Measurements from ENCODE around the gene SGIP1. TPM values are rescaled to one million over a fixed set of nuclear protein-coding genes. Genes with fewer than 3 reads are reported as not detected.

SGIP1 gene
- total RNA-seq, 8 experiments from 2014 or later, result 0.05 to 82.9 (median 26.2) TPM; not detected in 1

DNA sequence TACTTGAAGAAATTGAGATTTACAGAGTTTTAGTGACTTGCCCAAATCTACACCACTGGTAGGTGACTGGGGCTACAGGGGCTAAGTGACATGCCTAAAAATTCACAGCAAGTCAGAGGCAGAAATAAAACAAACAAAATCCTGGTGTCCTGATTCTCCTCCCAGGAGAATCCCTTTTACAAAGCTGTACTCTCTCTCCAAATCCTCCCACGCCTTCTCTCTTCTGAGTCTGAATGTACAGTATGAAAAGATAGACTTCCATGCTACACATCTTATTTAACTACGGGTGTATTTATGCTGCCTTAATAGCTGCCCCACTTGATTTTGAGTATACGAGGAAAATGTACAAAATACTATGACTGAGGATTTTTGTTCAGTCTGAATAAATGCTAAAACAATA lies 65.4 kb downstream of the SGIP1 start:
- Histone ChIP-seq H3K4me3 (no peak overlapping the region), H3K4me1 (replicated peaks in 1 of 2) (peaks cover 0 to 6% of the 10 kb centered on the region in 2 donors), H3K27ac (no peak overlapping the region)
- WGBS, 10 experiments, result 33 to 100% (median 90%) methylated on average over 1 to 3 of the region's 3 CpGs
- no peak for ATAC-seq (replicated peaks in 6 of 8)
- in situ Hi-C loops (cut with MboI; ENCODE audit: low pct_unique_long_range_greater_than_20kb in 2 of 9, low sequenced_read_pairs in 9 of 9, unreplicated experiment in 9 of 9), result no loop called here

DNA sequence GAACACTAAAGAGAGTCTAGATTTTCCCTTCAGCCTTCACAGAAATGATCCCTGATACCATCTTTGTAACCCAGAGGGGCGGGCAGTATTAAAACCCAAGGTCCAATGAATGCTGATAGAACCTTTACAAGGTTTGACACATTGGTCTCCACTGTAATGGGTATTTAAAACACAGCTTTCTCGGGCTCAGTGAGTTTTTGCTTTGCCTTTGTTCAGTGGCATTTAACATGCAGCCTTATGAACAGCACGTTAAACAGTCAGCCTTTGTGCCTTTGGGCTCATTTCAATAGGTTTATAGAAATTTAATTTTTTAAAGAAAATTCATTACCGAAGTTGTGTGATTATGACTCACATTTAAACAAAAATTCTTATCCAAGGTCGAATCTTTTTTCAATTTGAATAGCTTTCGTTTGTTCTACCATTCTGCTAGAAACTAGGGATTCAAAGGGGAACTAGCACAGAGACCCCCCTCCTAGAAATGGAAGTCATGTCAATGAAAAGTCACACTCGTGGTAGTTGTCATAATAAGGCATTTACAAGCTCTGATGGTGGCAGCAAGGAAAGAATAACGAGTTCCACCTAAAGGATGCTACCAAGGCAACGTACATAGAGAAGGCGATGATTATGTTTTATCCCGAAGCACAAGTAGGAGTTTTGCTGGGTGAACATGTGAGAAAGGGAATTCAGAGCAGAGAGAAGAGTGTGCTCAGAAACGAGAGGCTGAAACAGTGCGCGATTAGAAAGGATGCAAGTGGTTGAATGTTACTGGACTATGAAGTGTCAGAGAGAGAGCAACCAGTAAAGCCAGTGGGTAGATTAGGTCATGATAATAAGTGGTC lies 66.2 kb downstream of the SGIP1 start:
- Histone ChIP-seq H3K27ac (no peak overlapping the region), H3K4me1 (replicated peaks in 1 of 2) (peaks cover 0 to 6% of the 10 kb centered on the region in 2 donors), H3K4me3 (no peak overlapping the region)
- ATAC-seq (replicated peaks in 6 of 8), result no peak
- WGBS, 10 experiments, result 71 to 89% (median 81%) methylated on average over 7 to 14 of the region's 14 CpGs
- in situ Hi-C loops (cut with MboI; ENCODE audit: low pct_unique_long_range_greater_than_20kb in 2 of 9, low sequenced_read_pairs in 9 of 9, unreplicated experiment in 9 of 9), result no loop called here

DNA sequence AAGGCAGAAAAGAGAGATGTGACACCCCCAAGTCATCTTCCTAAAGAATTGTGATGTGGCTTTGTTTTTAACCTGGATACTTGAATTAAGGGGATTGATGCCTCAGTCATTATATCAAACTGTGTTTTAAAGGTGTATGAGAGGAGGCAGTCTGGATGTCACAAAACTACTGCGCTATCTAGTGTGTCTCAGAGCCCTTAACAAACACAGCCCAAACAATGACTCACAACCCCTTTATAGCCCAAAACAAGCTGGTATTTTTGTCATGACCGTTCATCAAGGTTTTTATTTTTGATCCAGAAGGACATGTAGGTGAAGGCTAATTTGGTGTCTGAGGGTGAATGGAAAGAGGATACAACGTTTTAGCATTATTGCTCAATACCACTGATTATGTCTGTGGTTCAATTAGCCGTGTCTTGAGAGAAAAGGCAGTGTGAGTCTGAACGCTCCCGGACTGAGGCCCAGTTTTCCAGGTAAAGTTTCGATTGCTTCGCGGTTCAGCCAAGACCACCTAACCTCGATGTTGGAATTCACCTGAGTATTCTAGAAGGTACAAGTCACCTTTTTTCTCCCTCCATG lies 71.6 kb downstream of the SGIP1 start:
- H3K27ac ChIP-seq, result no peak overlapping the region
- no peak for ATAC-seq (replicated peaks in 6 of 8)
- in situ Hi-C loops (cut with MboI; ENCODE audit: low pct_unique_long_range_greater_than_20kb in 2 of 9, low sequenced_read_pairs in 9 of 9, unreplicated experiment in 9 of 9), result no loop called here

DNA sequence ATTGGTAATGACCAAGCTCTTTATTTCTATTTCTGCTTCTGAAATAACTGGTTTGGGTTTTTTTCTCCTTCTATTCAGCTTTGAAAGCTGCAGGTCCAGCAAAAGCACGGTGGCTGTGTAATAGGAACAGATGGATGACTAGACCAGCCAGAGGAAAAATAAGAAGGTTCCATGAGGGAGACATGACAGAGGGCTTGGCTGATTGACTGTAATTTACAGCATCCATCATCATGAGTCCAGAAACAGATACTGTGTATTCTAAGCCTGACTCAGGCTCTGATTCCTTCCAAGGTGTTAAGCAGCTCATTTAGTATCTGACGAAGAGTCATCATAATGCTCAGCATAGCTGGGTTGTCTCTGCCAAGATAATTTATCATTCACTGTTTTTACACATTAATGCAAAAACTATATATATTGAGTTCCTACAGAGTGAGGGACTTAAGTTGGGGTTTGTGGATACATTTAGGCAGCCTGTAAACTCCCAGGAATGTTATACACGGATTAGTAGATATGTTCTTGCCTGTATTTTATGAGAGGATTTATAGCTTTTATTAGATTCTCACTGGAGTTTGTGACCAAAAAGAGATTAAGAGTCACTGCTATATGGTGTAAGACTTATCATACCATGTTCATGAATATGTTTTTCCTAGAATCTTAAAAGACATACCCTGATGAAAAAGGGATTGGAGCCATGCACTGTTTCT lies 72.6 kb downstream of the SGIP1 start:
- H3K4me1 ChIP-seq (replicated peaks in 1 of 2), result no peaks in the 10 kb centered on the region
- in situ Hi-C loops (cut with MboI; ENCODE audit: low pct_unique_long_range_greater_than_20kb in 2 of 9, low sequenced_read_pairs in 9 of 9, unreplicated experiment in 9 of 9), result no loop called here
- ATAC-seq (replicated peaks in 6 of 8), result peak in 4 of 8 experiments; percentile 59 to 85 (median 70)
- no peak overlapping the region for H3K4me3 ChIP-seq
- H3K27ac ChIP-seq, result no peak overlapping the region
- WGBS, 10 experiments, result 50 to 100% (median 75%) methylated on average over 1 to 3 of the region's 3 CpGs

More for the DNA sequence above, 71.6 kb downstream of the SGIP1 start:
- Histone ChIP-seq H3K4me1 (replicated peaks in 1 of 2) (no peaks in the 10 kb centered on the region), H3K4me3 (no peak overlapping the region)
- WGBS, 10 experiments, result 20 to 91% (median 76%) methylated on average over 1 to 10 of the region's 10 CpGs

DNA sequence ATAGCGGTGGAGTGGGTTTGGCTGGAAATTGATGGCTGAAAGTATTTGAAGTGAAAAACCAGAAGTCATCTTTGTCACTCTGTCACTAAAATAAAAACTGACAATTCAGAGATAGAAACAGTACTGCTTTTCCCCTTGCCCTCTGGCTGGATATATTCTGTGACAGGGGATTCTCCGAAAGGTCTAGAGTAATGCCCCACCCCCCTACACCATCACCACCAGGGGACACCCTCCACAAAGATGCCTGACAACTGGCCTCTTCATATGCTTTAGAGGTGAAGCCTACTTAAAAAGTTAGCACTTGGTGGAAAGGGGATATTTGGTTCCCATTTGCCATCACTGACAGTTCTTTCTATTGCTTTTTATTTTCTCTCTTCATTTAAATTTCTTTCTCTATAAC lies 73.5 kb downstream of the SGIP1 start:
- no peaks in the 10 kb centered on the region for H3K4me1 ChIP-seq (replicated peaks in 1 of 2)
- in situ Hi-C loops (cut with MboI; ENCODE audit: low pct_unique_long_range_greater_than_20kb in 2 of 9, low sequenced_read_pairs in 9 of 9, unreplicated experiment in 9 of 9), result no loop called here
- WGBS, 10 experiments, result 81 to 100% (median 94%) methylated on average over 1 to 2 of the region's 2 CpGs; no CpG with 5 or more reads in 4 of the 10 experiments
- H3K27ac ChIP-seq, result no peak overlapping the region
- H3K4me3 ChIP-seq, result no peak overlapping the region
- ATAC-seq (replicated peaks in 6 of 8), result no peak

DNA sequence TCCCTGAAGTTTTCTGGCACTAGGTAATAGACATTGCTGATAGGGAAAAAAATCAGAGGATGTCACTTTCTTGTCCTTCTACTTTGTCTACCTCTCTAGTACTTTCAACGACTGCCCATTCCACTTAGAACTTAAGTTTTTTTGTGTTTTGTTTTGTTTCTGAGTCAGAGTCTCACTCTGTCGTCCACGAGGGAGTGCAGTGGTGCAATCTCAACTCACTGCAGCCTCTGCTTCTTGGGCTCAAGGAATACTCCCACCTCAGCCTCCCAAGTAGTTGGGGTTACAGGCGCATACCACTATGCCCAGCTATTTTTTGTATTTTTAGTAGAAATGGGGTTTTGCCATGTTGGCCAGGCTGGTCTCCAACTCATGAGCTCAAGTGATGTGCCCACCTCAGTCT lies 79.2 kb downstream of the SGIP1 start:
- in situ Hi-C loops (cut with MboI; ENCODE audit: low pct_unique_long_range_greater_than_20kb in 2 of 9, low sequenced_read_pairs in 9 of 9, unreplicated experiment in 9 of 9), result no loop called here
- ATAC-seq (replicated peaks in 6 of 8), result no peak
- no peak overlapping the region for H3K27ac ChIP-seq
- no peak overlapping the region for H3K4me3 ChIP-seq
- H3K4me1 ChIP-seq (replicated peaks in 1 of 2), result peaks cover 0 to 26% of the 10 kb centered on the region in 2 donors
- 43 to 100% (median 74%) methylated on average over 1 to 4 of the region's 4 CpGs; no CpG with 5 or more reads in 2 of the 10 experiments for WGBS, 10 experiments

DNA sequence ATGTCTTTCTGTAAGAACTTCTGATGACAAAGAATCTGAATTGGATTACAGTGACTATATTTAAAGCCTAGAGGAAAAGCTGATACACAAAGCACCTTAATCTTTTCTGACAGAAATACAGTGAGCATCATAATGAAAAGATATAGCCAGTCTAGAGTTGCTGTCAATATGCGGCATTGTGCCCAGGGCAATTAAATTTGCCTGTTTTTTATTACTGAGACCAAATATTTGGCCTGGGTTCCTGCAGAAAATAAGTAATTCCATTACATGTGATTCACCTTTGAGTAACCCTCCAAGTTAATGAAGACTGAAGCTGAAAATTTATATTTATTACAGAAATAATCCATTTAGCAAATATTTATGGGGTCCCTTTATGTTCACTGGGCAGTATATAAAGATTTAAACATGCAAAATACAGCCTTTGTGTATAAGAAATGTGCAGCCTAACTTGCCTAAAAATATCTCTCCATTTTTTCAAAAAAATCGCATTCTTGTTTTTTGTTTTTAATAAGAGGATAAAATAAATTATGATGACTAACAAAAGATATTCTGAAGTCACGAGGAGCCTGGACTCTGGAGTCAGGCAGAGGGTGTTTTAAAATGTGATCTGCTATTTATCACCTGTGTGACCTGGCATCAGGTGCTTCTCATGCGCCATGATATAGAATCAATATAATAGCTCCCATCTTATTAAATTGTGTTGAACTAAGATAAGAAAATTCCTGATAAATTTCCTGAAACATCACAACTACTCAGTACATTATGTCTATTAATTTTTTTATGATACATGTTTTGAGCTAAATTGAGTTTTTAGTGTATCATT lies 83.6 kb downstream of the SGIP1 start:
- WGBS, 10 experiments, result 33 to 92% (median 81%) methylated on average over 1 to 4 of the region's 4 CpGs
- peak overlapping the region in 1 of 2 donors; percentile 32 for H3K27ac ChIP-seq

DNA sequence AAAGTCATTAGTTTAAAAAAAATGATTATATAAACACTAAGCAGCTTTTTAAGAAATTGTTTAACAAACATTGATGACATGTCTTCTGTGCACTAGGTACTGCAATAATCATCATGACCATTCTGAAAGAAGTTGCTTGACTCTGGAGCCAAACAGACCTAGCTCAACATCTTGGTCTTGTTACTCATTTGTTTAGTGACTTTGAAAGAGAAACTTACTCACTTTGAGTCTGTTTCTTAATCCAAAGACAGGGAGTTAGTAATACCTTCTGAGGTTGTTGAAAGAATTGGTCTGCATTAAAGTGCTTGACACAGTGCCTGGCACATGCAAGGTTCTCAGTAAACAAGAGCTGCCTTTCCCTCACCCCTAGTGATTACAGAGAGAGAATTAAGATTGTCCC lies 84.4 kb downstream of the SGIP1 start:
- H3K4me1 ChIP-seq (replicated peaks in 1 of 2), result peaks cover 0 to 40% of the 10 kb centered on the region in 2 donors
- ATAC-seq (replicated peaks in 6 of 8), result no peak
- peak overlapping the region in 1 of 2 donors; percentile 32 for H3K27ac ChIP-seq
- in situ Hi-C loops (cut with MboI; ENCODE audit: low pct_unique_long_range_greater_than_20kb in 2 of 9, low sequenced_read_pairs in 9 of 9, unreplicated experiment in 9 of 9), result no loop called here
- no peak overlapping the region for H3K4me3 ChIP-seq

More for the DNA sequence above, 83.6 kb downstream of the SGIP1 start:
- peak in 2 of 8 experiments; percentile 78 to 87 for ATAC-seq (replicated peaks in 6 of 8)
- in situ Hi-C loops (cut with MboI; ENCODE audit: low pct_unique_long_range_greater_than_20kb in 2 of 9, low sequenced_read_pairs in 9 of 9, unreplicated experiment in 9 of 9), result no loop called here
- Histone ChIP-seq H3K4me1 (replicated peaks in 1 of 2) (peaks cover 0 to 40% of the 10 kb centered on the region in 2 donors), H3K4me3 (no peak overlapping the region)

DNA sequence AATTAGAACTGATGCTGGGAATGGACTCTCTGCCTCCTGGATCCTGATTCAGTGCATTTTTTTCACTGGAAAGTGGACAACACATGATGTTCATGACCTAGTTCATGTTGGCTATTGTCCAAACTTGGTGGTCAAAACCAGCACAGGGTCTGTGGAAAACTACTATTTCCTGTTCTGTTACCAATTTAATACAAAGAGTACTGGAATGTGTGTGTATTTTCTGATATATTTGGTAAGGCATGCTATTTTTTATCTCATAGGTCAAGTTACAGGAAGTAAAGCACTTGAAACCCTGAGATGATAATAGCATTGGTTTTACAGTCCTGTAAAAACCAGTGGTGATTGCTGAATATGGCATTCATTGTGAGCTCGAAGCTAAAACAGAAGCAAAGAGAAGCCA lies 89.9 kb downstream of the SGIP1 start:
- in situ Hi-C loops (cut with MboI; ENCODE audit: low pct_unique_long_range_greater_than_20kb in 2 of 9, low sequenced_read_pairs in 9 of 9, unreplicated experiment in 9 of 9), result no loop called here
- 0 to 100% (median 55%) methylated on average over 1 of the region's 1 CpG for WGBS, 10 experiments
- no peak overlapping the region for H3K27ac ChIP-seq
- H3K4me1 ChIP-seq (replicated peaks in 1 of 2), result peaks cover 0 to 10% of the 10 kb centered on the region in 2 donors
- no peak for ATAC-seq (replicated peaks in 6 of 8)
- no peak overlapping the region for H3K4me3 ChIP-seq

DNA sequence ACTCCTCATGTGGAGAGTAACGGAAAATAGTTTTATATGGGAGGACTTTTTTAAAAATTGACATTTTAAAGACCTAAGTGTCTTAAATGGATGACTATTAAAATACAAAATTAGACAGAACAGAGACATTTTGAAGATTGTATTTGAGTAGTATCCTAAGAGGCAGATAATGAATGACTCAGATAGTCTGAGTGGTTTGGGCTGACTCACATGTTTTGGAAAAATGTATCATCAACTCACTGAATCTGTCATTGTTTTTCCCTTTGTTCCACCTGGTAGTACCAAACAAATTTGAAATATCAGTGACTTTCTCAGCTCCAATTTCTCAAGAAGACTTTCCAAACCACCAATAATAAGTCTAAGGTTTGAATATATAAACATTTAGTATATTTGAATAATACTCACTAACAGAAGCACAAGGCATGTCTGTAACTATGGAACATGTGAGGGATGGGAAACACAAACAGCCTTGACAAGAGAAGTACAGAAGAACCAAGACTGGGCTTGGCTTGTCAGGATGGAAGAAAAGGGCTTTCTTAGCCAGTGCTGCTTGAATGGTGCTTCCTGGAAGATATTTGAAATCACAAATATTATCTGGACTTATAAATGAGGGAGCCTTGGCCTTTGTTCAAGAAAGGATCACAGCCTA lies 90.6 kb downstream of the SGIP1 start:
- 29 to 100% (median 86%) methylated on average over 1 of the region's 1 CpG for WGBS, 10 experiments
- Histone ChIP-seq H3K27ac (no peak overlapping the region), H3K4me1 (replicated peaks in 1 of 2) (peaks cover 0 to 9% of the 10 kb centered on the region in 2 donors), H3K4me3 (no peak overlapping the region)
- in situ Hi-C loops (cut with MboI; ENCODE audit: low pct_unique_long_range_greater_than_20kb in 2 of 9, low sequenced_read_pairs in 9 of 9, unreplicated experiment in 9 of 9), result no loop called here
- peak in 3 of 8 experiments; percentile 43 to 65 (median 50) for ATAC-seq (replicated peaks in 6 of 8)

DNA sequence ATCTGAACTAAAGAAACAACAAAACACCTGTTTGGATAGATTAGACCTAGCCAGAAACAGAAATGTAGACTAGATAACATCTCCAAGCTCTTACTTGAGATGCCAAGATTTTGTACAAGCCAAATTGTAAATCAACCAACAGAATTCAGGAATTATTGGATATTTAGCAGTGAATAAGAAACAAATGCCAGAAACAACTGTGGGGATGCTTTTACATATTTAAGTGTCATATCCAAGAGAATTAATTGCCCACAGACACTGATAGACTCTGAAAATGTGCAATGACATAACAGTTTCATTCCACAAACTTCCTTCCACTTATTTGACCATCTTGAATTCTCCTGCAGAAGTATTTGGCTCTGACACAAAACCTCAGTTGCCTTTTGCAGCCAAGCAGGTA lies 92.3 kb downstream of the SGIP1 start:
- Histone ChIP-seq H3K27ac (no peak overlapping the region), H3K4me1 (replicated peaks in 1 of 2) (peaks cover 0 to 8% of the 10 kb centered on the region in 2 donors), H3K4me3 (no peak overlapping the region)
- in situ Hi-C loops (cut with MboI; ENCODE audit: low pct_unique_long_range_greater_than_20kb in 2 of 9, low sequenced_read_pairs in 9 of 9, unreplicated experiment in 9 of 9), result no loop called here
- no peak for ATAC-seq (replicated peaks in 6 of 8)

DNA sequence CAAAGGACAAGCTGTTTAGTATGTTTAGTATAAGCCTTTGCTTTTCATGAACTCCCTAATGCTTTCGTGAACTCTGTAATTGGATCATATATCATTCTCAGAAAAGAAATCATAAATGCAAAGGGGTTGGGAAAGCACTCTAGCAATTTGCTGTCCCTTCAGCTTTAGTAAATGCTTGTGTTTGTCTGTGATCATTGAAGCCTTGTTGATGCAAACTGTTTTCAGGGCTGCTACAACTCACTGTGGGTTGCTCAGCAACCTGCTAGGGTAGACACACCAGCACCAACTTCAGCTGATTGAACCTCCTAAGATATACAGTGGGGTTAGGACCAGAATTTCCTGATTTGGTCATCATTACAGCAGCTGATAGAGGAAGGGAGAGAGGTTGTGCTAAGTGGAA lies 95.0 kb downstream of the SGIP1 start:
- Histone ChIP-seq H3K4me1 (replicated peaks in 1 of 2) (peaks cover 0 to 24% of the 10 kb centered on the region in 2 donors), H3K4me3 (no peak overlapping the region), H3K27ac (no peak overlapping the region)
- 64 to 100% (median 71%) methylated on average over 1 of the region's 1 CpG; no CpG with 5 or more reads in 3 of the 10 experiments for WGBS, 10 experiments
- in situ Hi-C loops (cut with MboI; ENCODE audit: low pct_unique_long_range_greater_than_20kb in 2 of 9, low sequenced_read_pairs in 9 of 9, unreplicated experiment in 9 of 9), result no loop called here
- ATAC-seq (replicated peaks in 6 of 8), result peak in 4 of 8 experiments; percentile 18 to 55 (median 37)
